ENCODE results near the gene EIF5B. TPM values are rescaled to one million over a fixed set of nuclear protein-coding genes. Genes with fewer than 3 reads are reported as not detected.
A peak's percentile ranks its signal among the peaks of the same experiment; 100 is the strongest.

The EIF5B gene
- polyA plus RNA-seq, 3 donors: 0.58 to 3.2 (median 1.5) TPM

GRCh38 chr2:99346218-99346617 lies 9.0 kb downstream of the EIF5B start:
- peaks cover 12% of the 10 kb centered on the region for H3K4me1 Mint-ChIP-seq
- H3K79me2 ChIP-seq (ENCODE audit: insufficient read depth, low read length): peaks cover 93% of the 10 kb centered on the region
- no peak for DNase-seq
- H3K27ac ChIP-seq (ENCODE audit: low read depth in 1 of 2, low read length in 2 of 2): no peak overlapping the region
- peaks cover 29% of the 10 kb centered on the region for H4K20me1 ChIP-seq (ENCODE audit: insufficient read depth, low read length)
- H3K9me3 Mint-ChIP-seq: no peaks in the 10 kb centered on the region
- H3K36me3 ChIP-seq (replicated peaks in 1 of 2; ENCODE audit: control insufficient read depth in 1 of 2, insufficient read depth in 2 of 2, low read length in 2 of 2): no peaks in the 10 kb centered on the region
- no peak overlapping the region for H3K4me3 ChIP-seq (replicated peaks in 1 of 3; ENCODE audit: low read depth in 2 of 3, low read length in 3 of 3)
- H3K4me1 ChIP-seq (ENCODE audit: control insufficient read depth in 1 of 2, insufficient read depth in 2 of 2, low read length in 2 of 2): peaks cover 0 to 4% of the 10 kb centered on the region in 2 donors
- H3K9ac ChIP-seq (ENCODE audit: insufficient read depth, low read length, poor library complexity, severe bottlenecking): no peak overlapping the region
- TF ChIP-seq, protein P1, sequence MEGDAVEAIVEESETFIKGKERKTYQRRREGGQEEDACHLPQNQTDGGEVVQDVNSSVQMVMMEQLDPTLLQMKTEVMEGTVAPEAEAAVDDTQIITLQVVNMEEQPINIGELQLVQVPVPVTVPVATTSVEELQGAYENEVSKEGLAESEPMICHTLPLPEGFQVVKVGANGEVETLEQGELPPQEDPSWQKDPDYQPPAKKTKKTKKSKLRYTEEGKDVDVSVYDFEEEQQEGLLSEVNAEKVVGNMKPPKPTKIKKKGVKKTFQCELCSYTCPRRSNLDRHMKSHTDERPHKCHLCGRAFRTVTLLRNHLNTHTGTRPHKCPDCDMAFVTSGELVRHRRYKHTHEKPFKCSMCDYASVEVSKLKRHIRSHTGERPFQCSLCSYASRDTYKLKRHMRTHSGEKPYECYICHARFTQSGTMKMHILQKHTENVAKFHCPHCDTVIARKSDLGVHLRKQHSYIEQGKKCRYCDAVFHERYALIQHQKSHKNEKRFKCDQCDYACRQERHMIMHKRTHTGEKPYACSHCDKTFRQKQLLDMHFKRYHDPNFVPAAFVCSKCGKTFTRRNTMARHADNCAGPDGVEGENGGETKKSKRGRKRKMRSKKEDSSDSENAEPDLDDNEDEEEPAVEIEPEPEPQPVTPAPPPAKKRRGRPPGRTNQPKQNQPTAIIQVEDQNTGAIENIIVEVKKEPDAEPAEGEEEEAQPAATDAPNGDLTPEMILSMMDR (IDR thresholded peaks at IDR 0.05): no peak
- intact Hi-C loops (cut with micrococcal nuclease): no loop called here
- H3K36me3 Mint-ChIP-seq: peaks cover 5 to 10% of the 10 kb centered on the region in 2 donors
- H3K27me3 Mint-ChIP-seq (ENCODE audit: low read depth in 3 of 3): no peaks in the 10 kb centered on the region
- no peaks in the 10 kb centered on the region for H3K9me3 ChIP-seq (replicated peaks in 1 of 2; ENCODE audit: control insufficient read depth in 1 of 2, insufficient read depth in 1 of 2, low read length in 2 of 2)
- H3K27ac Mint-ChIP-seq: no peak overlapping the region
- H3K4me3 Mint-ChIP-seq: no peak overlapping the region
- no peak overlapping the region for H2AFZ ChIP-seq (ENCODE audit: insufficient read depth, low read depth, low read length, poor library complexity, severe bottlenecking)
- H3K27me3 ChIP-seq (ENCODE audit: control insufficient read depth in 2 of 2, insufficient read depth in 2 of 2, low read length in 2 of 2): no peaks in the 10 kb centered on the region
- no peak overlapping the region for H3K4me2 ChIP-seq (replicated peaks; ENCODE audit: extremely low read depth, low read length, poor library complexity, severe bottlenecking)

DNA sequence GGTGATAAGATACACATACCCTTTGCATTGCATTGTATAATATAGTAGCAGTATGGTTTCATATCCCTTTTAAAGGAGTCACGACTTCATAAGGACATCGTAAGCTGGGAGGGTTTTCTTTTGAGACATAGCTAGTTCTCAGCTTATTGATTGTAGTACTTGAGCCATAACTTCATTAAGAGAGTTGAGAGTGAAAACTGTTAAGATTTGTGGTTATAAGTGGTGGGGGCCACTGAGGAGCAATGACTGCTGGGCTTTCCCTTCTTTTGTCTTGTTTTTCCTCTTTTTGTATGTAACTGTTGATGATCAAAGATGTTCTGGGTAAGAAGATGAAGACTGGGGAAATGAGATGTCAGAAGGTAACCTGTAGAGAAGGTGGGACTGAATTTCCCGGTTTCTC lies 11.0 kb downstream of the EIF5B start:
- TF ChIP-seq, protein P1 (IDR thresholded peaks at IDR 0.05): no peak
- H3K36me3 ChIP-seq (replicated peaks in 1 of 2; ENCODE audit: control insufficient read depth in 1 of 2, insufficient read depth in 2 of 2, low read length in 2 of 2): no peaks in the 10 kb centered on the region
- no peak overlapping the region for H2AFZ ChIP-seq (ENCODE audit: insufficient read depth, low read depth, low read length, poor library complexity, severe bottlenecking)
- Mint-ChIP-seq H3K4me1 (peaks cover 12% of the 10 kb centered on the region), H3K9me3 (no peaks in the 10 kb centered on the region), H3K27ac (peak overlapping the region in 1 of 7 donors; percentile 15), H3K36me3 (peaks cover 4 to 5% of the 10 kb centered on the region in 2 donors), H3K4me3 (no peak overlapping the region), H3K27me3 (ENCODE audit: low read depth in 3 of 3) (no peaks in the 10 kb centered on the region)
- peaks cover 0 to 4% of the 10 kb centered on the region in 2 donors for H3K4me1 ChIP-seq (ENCODE audit: control insufficient read depth in 1 of 2, insufficient read depth in 2 of 2, low read length in 2 of 2)
- DNase-seq: no peak
- no peak overlapping the region for H3K4me2 ChIP-seq (replicated peaks; ENCODE audit: extremely low read depth, low read length, poor library complexity, severe bottlenecking)
- intact Hi-C loops (cut with micrococcal nuclease): no loop called here
- H3K79me2 ChIP-seq (ENCODE audit: insufficient read depth, low read length): peaks cover 92% of the 10 kb centered on the region
- no peak overlapping the region for H3K27ac ChIP-seq (ENCODE audit: low read depth in 1 of 2, low read length in 2 of 2)
- H3K27me3 ChIP-seq (ENCODE audit: control insufficient read depth in 2 of 2, insufficient read depth in 2 of 2, low read length in 2 of 2): no peaks in the 10 kb centered on the region
- H4K20me1 ChIP-seq (ENCODE audit: insufficient read depth, low read length): peaks cover 36% of the 10 kb centered on the region
- no peaks in the 10 kb centered on the region for H3K9me3 ChIP-seq (replicated peaks in 1 of 2; ENCODE audit: control insufficient read depth in 1 of 2, insufficient read depth in 1 of 2, low read length in 2 of 2)
- 25% methylated on average over 2 of the region's 3 CpGs for WGBS (ENCODE audit: insufficient coverage)
- no peak overlapping the region for H3K9ac ChIP-seq (ENCODE audit: insufficient read depth, low read length, poor library complexity, severe bottlenecking)
- no peak overlapping the region for H3K4me3 ChIP-seq (replicated peaks in 1 of 3; ENCODE audit: low read depth in 2 of 3, low read length in 3 of 3)

All from CD14-positive monocyte (primary cell).